Placental pericyte (primary cell): ENCODE results near the gene DNAH17. TPM values are rescaled to one million over a fixed set of nuclear protein-coding genes. Genes with fewer than 3 reads are reported as not detected.

Experiments
- small RNA-seq: library from RNA; depleted of rRNA; stranded (forward); fragments of <200 nt; gene quantifications from one replicate; pipeline ENCODE3, GENCODE V24; 2012; ENCODE audit warnings: low replicate concordance
- total RNA-seq: library from RNA; depleted of rRNA; stranded (reverse); fragments of >200 nt; gene quantifications from 2 replicates; pipeline ENCODE4 v1.2.3, GENCODE V29; 2012

The DNAH17 gene, protein sequence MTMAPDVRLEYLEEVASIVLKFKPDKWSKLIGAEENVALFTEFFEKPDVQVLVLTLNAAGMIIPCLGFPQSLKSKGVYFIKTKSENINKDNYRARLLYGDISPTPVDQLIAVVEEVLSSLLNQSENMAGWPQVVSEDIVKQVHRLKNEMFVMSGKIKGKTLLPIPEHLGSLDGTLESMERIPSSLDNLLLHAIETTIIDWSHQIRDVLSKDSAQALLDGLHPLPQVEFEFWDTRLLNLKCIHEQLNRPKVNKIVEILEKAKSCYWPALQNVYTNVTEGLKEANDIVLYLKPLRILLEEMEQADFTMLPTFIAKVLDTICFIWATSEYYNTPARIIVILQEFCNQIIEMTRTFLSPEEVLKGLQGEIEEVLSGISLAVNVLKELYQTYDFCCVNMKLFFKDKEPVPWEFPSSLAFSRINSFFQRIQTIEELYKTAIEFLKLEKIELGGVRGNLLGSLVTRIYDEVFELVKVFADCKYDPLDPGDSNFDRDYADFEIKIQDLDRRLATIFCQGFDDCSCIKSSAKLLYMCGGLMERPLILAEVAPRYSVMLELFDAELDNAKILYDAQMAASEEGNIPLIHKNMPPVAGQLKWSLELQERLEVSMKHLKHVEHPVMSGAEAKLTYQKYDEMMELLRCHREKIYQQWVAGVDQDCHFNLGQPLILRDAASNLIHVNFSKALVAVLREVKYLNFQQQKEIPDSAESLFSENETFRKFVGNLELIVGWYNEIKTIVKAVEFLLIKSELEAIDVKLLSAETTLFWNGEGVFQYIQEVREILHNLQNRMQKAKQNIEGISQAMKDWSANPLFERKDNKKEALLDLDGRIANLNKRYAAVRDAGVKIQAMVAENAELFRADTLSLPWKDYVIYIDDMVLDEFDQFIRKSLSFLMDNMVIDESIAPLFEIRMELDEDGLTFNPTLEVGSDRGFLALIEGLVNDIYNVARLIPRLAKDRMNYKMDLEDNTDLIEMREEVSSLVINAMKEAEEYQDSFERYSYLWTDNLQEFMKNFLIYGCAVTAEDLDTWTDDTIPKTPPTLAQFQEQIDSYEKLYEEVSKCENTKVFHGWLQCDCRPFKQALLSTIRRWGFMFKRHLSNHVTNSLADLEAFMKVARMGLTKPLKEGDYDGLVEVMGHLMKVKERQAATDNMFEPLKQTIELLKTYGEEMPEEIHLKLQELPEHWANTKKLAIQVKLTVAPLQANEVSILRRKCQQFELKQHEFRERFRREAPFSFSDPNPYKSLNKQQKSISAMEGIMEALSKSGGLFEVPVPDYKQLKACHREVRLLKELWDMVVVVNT (N-terminal part only)
- total RNA-seq: not detected in 2 replicates

DNA sequence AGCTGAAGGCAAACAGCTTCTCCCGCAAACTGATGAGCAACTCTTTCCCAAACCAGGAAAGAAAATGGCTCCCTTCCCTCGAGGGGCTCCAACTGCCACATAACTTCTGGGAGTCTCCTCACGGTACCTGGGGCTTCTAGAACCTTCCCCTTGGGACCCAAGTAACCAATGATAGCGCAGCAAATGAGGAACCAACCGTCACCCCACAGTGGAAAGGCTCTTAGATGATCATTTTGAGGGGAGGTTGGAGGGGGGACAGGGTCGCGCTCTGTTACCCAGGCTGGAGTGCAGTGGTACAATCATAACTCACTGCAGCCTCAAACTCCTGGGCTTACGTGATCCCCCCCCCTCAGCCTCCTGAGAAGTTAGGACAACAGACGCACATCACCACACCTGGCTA lies at the start of gene DNAH17:
TSS of gene DNAH17 (minus strand) at position 101 of the 400 bp plus-strand sequence. CDS start 2,339 bp downstream, outside the sequence.

DNA sequence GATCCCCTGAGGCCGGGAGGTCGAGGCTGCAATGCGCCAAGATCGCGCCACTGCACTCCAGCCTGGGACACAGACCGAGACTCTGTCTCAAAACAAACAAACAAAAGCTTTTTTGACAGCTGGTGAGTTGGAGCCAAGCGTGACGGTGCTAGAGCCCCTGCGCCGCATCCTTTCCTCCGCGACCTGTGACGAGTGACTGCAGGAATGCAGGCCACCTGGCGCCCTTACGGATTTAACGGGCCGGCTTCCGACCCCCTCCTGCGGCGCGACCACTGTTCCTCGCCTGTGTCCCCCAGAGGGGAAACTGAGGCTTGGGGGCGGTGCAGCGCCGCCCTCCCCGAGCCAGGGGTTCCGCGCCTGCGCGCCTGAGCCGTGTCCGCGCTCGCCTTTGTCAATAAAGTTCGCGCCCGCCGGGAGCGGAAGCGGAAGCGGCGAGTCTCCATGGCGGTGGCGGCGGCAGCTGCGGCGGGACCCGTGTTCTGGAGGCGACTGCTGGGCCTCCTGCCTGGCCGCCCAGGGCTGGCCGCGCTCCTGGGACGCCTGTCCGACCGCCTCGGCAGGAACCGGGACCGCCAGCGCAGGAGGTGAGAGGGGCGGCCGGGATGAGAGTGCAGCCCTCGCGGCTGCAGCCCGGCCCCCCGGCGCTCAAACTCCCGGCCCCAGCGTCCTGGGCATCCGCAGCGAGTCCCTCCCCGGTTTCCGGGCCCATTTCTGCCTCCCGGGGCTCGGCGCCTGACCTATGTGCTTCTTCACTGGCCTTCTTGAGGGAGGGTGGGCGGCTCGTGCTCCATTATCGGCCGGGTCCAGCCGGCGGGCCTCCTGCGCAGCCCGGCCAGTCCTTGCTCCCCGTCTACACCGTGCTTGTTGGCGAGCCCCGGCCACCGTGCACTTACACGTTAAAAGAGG lies 198.7 kb downstream of the DNAH17 start, which contains the start of gene PGS1:
TSS of gene PGS1 (plus strand) at position 425 of the 906 bp plus-strand sequence. CDS start at position 442, 17 bp downstream.

Small RNA genes within 50 kb of the gene (small RNA-seq; reads per million reads assigned to genes)
- gene RF00415 (not detected), gene RN7SL454P (not detected)

Other genes starting within 250 kb of the DNAH17 start
- gene SOCS3, start 217.3 kb downstream of the DNAH17 start, total RNA-seq: 38.3 and 66.0 TPM in 2 replicates
- 40.9 and 53.0 TPM in 2 replicates for gene PGS1, start 198.7 kb downstream of the DNAH17 start, total RNA-seq
- 14.2 and 18.6 TPM in 2 replicates for gene CYTH1, start 204.9 kb upstream of the DNAH17 start, total RNA-seq